Measurements from ENCODE around the gene INSL6. TPM values are rescaled to one million over a fixed set of nuclear protein-coding genes. Genes with fewer than 3 reads are reported as not detected.

Gene INSL6
- total RNA-seq, 1 donor from 2014 or later: not detected

- Histone ChIP-seq H3K36me3 (no peaks in the 10 kb centered on the region), H3K4me3 (no peak overlapping the region), H3K27me3 (no peaks in the 10 kb centered on the region), H3K4me1 (no peaks in the 10 kb centered on the region), H3K9me3 (peaks cover 0 to 4% of the 10 kb centered on the region in 2 donors), H3K27ac (no peak overlapping the region)
- intact Hi-C loops (cut with DNase I): no loop called here
- DNase-seq (ENCODE audit: low spot score in 2 of 2): no peak
- TF ChIP-seq CTCF (IDR thresholded peaks at IDR 0.05): no peak
Observed at GRCh38 chr9:5178126-5178805, 7.2 kb downstream of the INSL6 start.

GRCh38 chr9:5146241-5146640 is 39.2 kb downstream of the INSL6 start:
- TF ChIP-seq CTCF (IDR thresholded peaks at IDR 0.05): no peak
- no peak overlapping the region for H3K4me3 ChIP-seq
- H3K9me3 ChIP-seq: peaks cover 41 to 100% of the 10 kb centered on the region in 2 donors
- no peaks in the 10 kb centered on the region for H3K27me3 ChIP-seq
- peaks cover 55 to 64% of the 10 kb centered on the region in 2 donors for H3K36me3 ChIP-seq
- DNase-seq (ENCODE audit: low spot score in 2 of 2): no peak
- H3K27ac ChIP-seq: no peak overlapping the region
- intact Hi-C loops (cut with DNase I): no loop called here
- H3K4me1 ChIP-seq: no peaks in the 10 kb centered on the region

- Histone ChIP-seq H3K36me3 (peaks cover 55 to 64% of the 10 kb centered on the region in 2 donors), H3K4me1 (no peaks in the 10 kb centered on the region), H3K9me3 (peaks cover 33 to 99% of the 10 kb centered on the region in 2 donors), H3K27ac (no peak overlapping the region), H3K27me3 (no peaks in the 10 kb centered on the region), H3K4me3 (no peak overlapping the region)
- no peak for DNase-seq (ENCODE audit: low spot score in 2 of 2)
- no peak for TF ChIP-seq CTCF (IDR thresholded peaks at IDR 0.05)
- intact Hi-C loops (cut with DNase I): no loop called here
Observed at GRCh38 chr9:5144217-5144616, 41.2 kb downstream of the INSL6 start.

GRCh38 chr9:5140151-5140550 is 45.3 kb downstream of the INSL6 start:
- H3K9me3 ChIP-seq: peaks cover 54 to 98% of the 10 kb centered on the region in 2 donors
- no peak overlapping the region for H3K27ac ChIP-seq
- no peaks in the 10 kb centered on the region for H3K27me3 ChIP-seq
- H3K4me3 ChIP-seq: no peak overlapping the region
- intact Hi-C loops (cut with DNase I): no loop called here
- TF ChIP-seq CTCF (IDR thresholded peaks at IDR 0.05): no peak
- H3K4me1 ChIP-seq: no peaks in the 10 kb centered on the region
- no peak for DNase-seq (ENCODE audit: low spot score in 2 of 2)
- H3K36me3 ChIP-seq: peaks cover 20 to 25% of the 10 kb centered on the region in 2 donors

GRCh38 chr9:5122516-5122915 is 62.9 kb downstream of the INSL6 start:
- no peak for DNase-seq (ENCODE audit: low spot score in 2 of 2)
- Histone ChIP-seq H3K36me3 (peaks cover 36 to 57% of the 10 kb centered on the region in 2 donors), H3K27ac (no peak overlapping the region), H3K9me3 (peaks cover 0 to 10% of the 10 kb centered on the region in 2 donors), H3K4me1 (no peaks in the 10 kb centered on the region), H3K27me3 (no peaks in the 10 kb centered on the region), H3K4me3 (no peak overlapping the region)
- intact Hi-C loops (cut with DNase I): no loop called here
- TF ChIP-seq CTCF (IDR thresholded peaks at IDR 0.05): no peak
